GM12864 (cell line): ENCODE results near the gene PRDX3.

Experiments used
- DNase-seq: peaks from one replicate; pipeline ENCODE4 v3.0.0-alpha.2; 2011; ENCODE audit warnings: low read depth
- H3K4me3 ChIP-seq: 2 replicates; pipeline ENCODE4 v1.5.1; 2011; ENCODE audit warnings: mild to moderate bottlenecking, low read depth, low read length, control low read depth
- CTCF ChIP-seq: IDR thresholded peaks from 2 replicates; pipeline ENCODE4 v1.5.1; 2011; ENCODE audit warnings: low read depth, mild to moderate bottlenecking, moderate library complexity, low read length, control low read depth, inconsistent platforms; ENCODE audit errors: missing control alignments

The PRDX3 gene

GRCh38 chr10:119166118-119166500, 12.5 kb downstream of the PRDX3 start:
- DNase-seq, result no peak

GRCh38 chr10:119165171-119166117, 13.2 kb downstream of the PRDX3 start, which contains the start of gene SFXN4:
SFXN4 (minus strand) TSS chr10:119165714; CDS start chr10:119165647, 67 bp downstream.
- DNase-seq, result no peak
- no peak for TF ChIP-seq CTCF
- peak within 1 kb of the TSS; percentile 85 for H3K4me3 ChIP-seq

More at GRCh38 chr10:119166118-119166500, 12.5 kb downstream of the PRDX3 start:
- TF ChIP-seq CTCF, result no peak
- peak overlapping the region; percentile 85 for H3K4me3 ChIP-seq

GRCh38 chr10:119162452-119163092, 16.0 kb downstream of the PRDX3 start:
- DNase-seq, result no peak
- H3K4me3 ChIP-seq, result no peak overlapping the region
- TF ChIP-seq CTCF, result no peak

GRCh38 chr10:119161680-119162451, 16.7 kb downstream of the PRDX3 start:
- no peak overlapping the region for H3K4me3 ChIP-seq
- DNase-seq, result no peak
- TF ChIP-seq CTCF, result no peak

GRCh38 chr10:119159332-119159731, 19.3 kb downstream of the PRDX3 start:
- TF ChIP-seq CTCF, result no peak
- DNase-seq, result no peak
- H3K4me3 ChIP-seq, result no peak overlapping the region

- DNase-seq, result no peak
- TF ChIP-seq CTCF, result no peak
- H3K4me3 ChIP-seq, result no peak overlapping the region
These were observed 25.0 kb downstream of the PRDX3 start for GRCh38 chr10:119153661-119154060.
